HL-60/S4 treated with retinoic acid at 250 ng/mL for 4 days and 3 days (cell line): ENCODE data around the gene SULT4A1.
"Not testable (repeated sequence)": the region's sequence is repeated elsewhere in the genome, so short reads cannot be mapped to it uniquely, and the experiment has no call there.

Experiments
- in situ Hi-C: fragments of 300-500 bp; cut with MboI; formaldehyde crosslinking; loops from 2 replicates; pipeline ENCODE4 v1.7.0; 2022; ENCODE audit warnings: low sequenced_read_pairs

SULT4A1 gene

GRCh38 chr22:43887391-43887790, 25.1 kb upstream of the SULT4A1 start:
- in situ Hi-C loops: no loop called here

- in situ Hi-C loops: no loop called here
These were observed 23.9 kb upstream of the SULT4A1 start for GRCh38 chr22:43886231-43886630.

GRCh38 chr22:43885786-43886185, 23.5 kb upstream of the SULT4A1 start:
- in situ Hi-C loops: no loop called here

GRCh38 chr22:43885319-43885671, 23.0 kb upstream of the SULT4A1 start:
- in situ Hi-C loops: no loop called here

GRCh38 chr22:43884600-43885318, 22.4 kb upstream of the SULT4A1 start:
- in situ Hi-C loops: no loop called here

GRCh38 chr22:43883719-43884415, 21.6 kb upstream of the SULT4A1 start:
- in situ Hi-C loops: no loop called here

- in situ Hi-C loops: no loop called here
These were observed 20.8 kb upstream of the SULT4A1 start for GRCh38 chr22:43883012-43883661.

- in situ Hi-C loops: no loop called here
These were observed 19.9 kb upstream of the SULT4A1 start for GRCh38 chr22:43882122-43882767.

- in situ Hi-C loops: no loop called here
These were observed 19.1 kb upstream of the SULT4A1 start for GRCh38 chr22:43881091-43882061.

- in situ Hi-C loops: no loop called here
These were observed 18.3 kb upstream of the SULT4A1 start for GRCh38 chr22:43880541-43880991.

- in situ Hi-C loops: no loop called here
These were observed 17.7 kb upstream of the SULT4A1 start for GRCh38 chr22:43879901-43880540.

GRCh38 chr22:43878831-43879550, 16.7 kb upstream of the SULT4A1 start:
- in situ Hi-C loops: no loop called here

- in situ Hi-C loops: no loop called here
These were observed 15.9 kb upstream of the SULT4A1 start for GRCh38 chr22:43878079-43878795.

GRCh38 chr22:43876866-43877509, 14.7 kb upstream of the SULT4A1 start:
- in situ Hi-C loops: no loop called here

GRCh38 chr22:43869799-43870198, 7.5 kb upstream of the SULT4A1 start:
- in situ Hi-C loops: no loop called here

GRCh38 chr22:43869001-43869400, 6.7 kb upstream of the SULT4A1 start:
- in situ Hi-C loops: not testable (repeated sequence)

GRCh38 chr22:43867839-43868635, 5.7 kb upstream of the SULT4A1 start:
- in situ Hi-C loops: no loop called here
